Measurements from ENCODE around the gene DDIAS. TPM values are rescaled to one million over a fixed set of nuclear protein-coding genes. Genes with fewer than 3 reads are reported as not detected.
"Not testable (repeated sequence)": the region's sequence is repeated elsewhere in the genome, so short reads cannot be mapped to it uniquely, and the experiment has no call there.

DDIAS gene
- total RNA-seq, 1 experiment from 2014 or later, result 12.4 TPM

GRCh38 chr11:82969811-82970210 is 68.3 kb downstream of the DDIAS start:
- H3K27me3 ChIP-seq (ENCODE audit: insufficient read depth, low read depth), result no peaks in the 10 kb centered on the region
- ChIA-PET CTCF (no interaction called here), POLR2A (ENCODE audit: unreplicated experiment) (interaction anchor here (0.6 kb wide), 1 partner anchor 118 kb away, joined by 3 read pairs; no protein-coding TSS in a partner anchor)
- H3F3A ChIP-seq (ENCODE audit: insufficient read depth, low read depth), result no peaks in the 10 kb centered on the region
- H3K4me2 ChIP-seq, result no peak overlapping the region
- H3K27ac ChIP-seq, result no peak overlapping the region
- no peak for DNase-seq
- no peak overlapping the region for H3K4me3 ChIP-seq
- H2AFZ ChIP-seq, result no peak overlapping the region
- TF ChIP-seq EZH2 (IDR thresholded peaks at IDR 0.05; ENCODE audit: low read depth) (no peak), CTCF (conservative IDR thresholded peaks at IDR 0.05) (no peak)
- no peaks in the 10 kb centered on the region for H4K20me1 ChIP-seq (ENCODE audit: insufficient read depth)
- BruUV-seq (replicated peaks), result no TSS peak
- no peaks in the 10 kb centered on the region for H3K9me2 ChIP-seq (ENCODE audit: insufficient read depth)
- intact Hi-C loops (cut with micrococcal nuclease; ENCODE audit: unreplicated experiment), result no loop called here
- H3K36me3 ChIP-seq (ENCODE audit: low read depth), result no peaks in the 10 kb centered on the region
- H3K79me2 ChIP-seq (ENCODE audit: low read depth), result no peaks in the 10 kb centered on the region
- no peaks in the 10 kb centered on the region for H3K4me1 ChIP-seq (replicated peaks; ENCODE audit: insufficient read depth)
- no peaks in the 10 kb centered on the region for H3K9me3 ChIP-seq (ENCODE audit: insufficient read depth, low read depth)

GRCh38 chr11:82970507-82971083 is 69.1 kb downstream of the DDIAS start:
- H3K4me2 ChIP-seq; H2AFZ ChIP-seq; DNase-seq; H3K4me1 ChIP-seq (replicated peaks; ENCODE audit: insufficient read depth); H3K27ac ChIP-seq; H3K36me3 ChIP-seq (ENCODE audit: low read depth); H3K9me3 ChIP-seq (ENCODE audit: insufficient read depth, low read depth); H4K20me1 ChIP-seq (ENCODE audit: insufficient read depth); H3K4me3 ChIP-seq; H3K79me2 ChIP-seq (ENCODE audit: low read depth); H3F3A ChIP-seq (ENCODE audit: insufficient read depth, low read depth); intact Hi-C loops (cut with micrococcal nuclease; ENCODE audit: unreplicated experiment); BruUV-seq (replicated peaks); H3K27me3 ChIP-seq (ENCODE audit: insufficient read depth, low read depth); H3K9me2 ChIP-seq (ENCODE audit: insufficient read depth): not testable (repeated sequence)
- ChIA-PET POLR2A (ENCODE audit: unreplicated experiment) (interaction anchor here (0.7 kb wide), 1 partner anchor 36 kb away, joined by 3 read pairs; no protein-coding TSS in a partner anchor), CTCF (interaction anchor here (0.6 kb wide), 1 partner anchor 330 kb away, joined by 4 read pairs; no protein-coding TSS in a partner anchor)

GRCh38 chr11:82971519-82971946 is 70.0 kb downstream of the DDIAS start:
- CTCF ChIA-PET; BruUV-seq (replicated peaks); H2AFZ ChIP-seq; H3K4me3 ChIP-seq; H3K4me1 ChIP-seq (replicated peaks; ENCODE audit: insufficient read depth); H3K27ac ChIP-seq; intact Hi-C loops (cut with micrococcal nuclease; ENCODE audit: unreplicated experiment); DNase-seq; H3K4me2 ChIP-seq; H3K79me2 ChIP-seq (ENCODE audit: low read depth); H3K9me3 ChIP-seq (ENCODE audit: insufficient read depth, low read depth); H3K9me2 ChIP-seq (ENCODE audit: insufficient read depth); H3K36me3 ChIP-seq (ENCODE audit: low read depth); H4K20me1 ChIP-seq (ENCODE audit: insufficient read depth); H3K27me3 ChIP-seq (ENCODE audit: insufficient read depth, low read depth); H3F3A ChIP-seq (ENCODE audit: insufficient read depth, low read depth): not testable (repeated sequence)
- POLR2A ChIA-PET (ENCODE audit: unreplicated experiment), result interaction anchor here (0.7 kb wide), 1 partner anchor 35 kb away, joined by 3 read pairs; no protein-coding TSS in a partner anchor

GRCh38 chr11:82972103-82972502 is 70.6 kb downstream of the DDIAS start:
- H3K4me3 ChIP-seq, result no peak overlapping the region
- H3K9me3 ChIP-seq (ENCODE audit: insufficient read depth, low read depth), result no peaks in the 10 kb centered on the region
- no peak for DNase-seq
- no peaks in the 10 kb centered on the region for H3F3A ChIP-seq (ENCODE audit: insufficient read depth, low read depth)
- intact Hi-C loops (cut with micrococcal nuclease; ENCODE audit: unreplicated experiment), result no loop called here
- H2AFZ ChIP-seq, result no peak overlapping the region
- no peak overlapping the region for H3K27ac ChIP-seq
- ChIA-PET POLR2A (ENCODE audit: unreplicated experiment) (no interaction called here), CTCF (no interaction called here)
- no peaks in the 10 kb centered on the region for H3K9me2 ChIP-seq (ENCODE audit: insufficient read depth)
- H3K4me2 ChIP-seq, result no peak overlapping the region
- TF ChIP-seq EZH2 (IDR thresholded peaks at IDR 0.05; ENCODE audit: low read depth) (no peak), CTCF (conservative IDR thresholded peaks at IDR 0.05) (no peak)
- H3K79me2 ChIP-seq (ENCODE audit: low read depth), result no peaks in the 10 kb centered on the region
- no peaks in the 10 kb centered on the region for H3K27me3 ChIP-seq (ENCODE audit: insufficient read depth, low read depth)
- H3K36me3 ChIP-seq (ENCODE audit: low read depth), result no peaks in the 10 kb centered on the region
- no peaks in the 10 kb centered on the region for H3K4me1 ChIP-seq (replicated peaks; ENCODE audit: insufficient read depth)
- no peaks in the 10 kb centered on the region for H4K20me1 ChIP-seq (ENCODE audit: insufficient read depth)
- no TSS peak for BruUV-seq (replicated peaks)

All from PC-9 (cell line).